ENCODE results near the gene KLHL10. TPM values are rescaled to one million over a fixed set of nuclear protein-coding genes. Genes with fewer than 3 reads are reported as not detected.

Gene KLHL10
- total RNA-seq, 2 experiments from 2014 or later: not detected

DNA sequence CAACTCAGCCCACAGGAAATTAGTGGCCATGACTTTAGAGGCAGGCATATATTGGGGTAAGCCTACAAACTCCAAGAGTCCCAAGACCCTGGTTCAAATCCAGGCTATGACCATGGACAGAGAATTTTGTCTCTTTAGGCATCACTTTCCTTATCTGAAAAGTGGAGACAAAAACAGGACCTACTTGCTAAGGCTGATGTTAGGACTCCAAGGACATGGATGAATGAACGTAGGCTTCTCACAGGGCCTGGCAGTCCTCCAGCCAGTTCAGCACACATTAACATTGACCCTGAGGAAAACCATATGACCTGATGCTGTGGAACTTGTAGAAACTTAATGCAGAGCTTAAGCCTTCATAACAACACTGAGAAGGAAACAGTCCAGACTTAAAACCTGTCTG is 23.4 kb upstream of the KLHL10 start:
- H3K79me2 ChIP-seq (ENCODE audit: insufficient read depth, low read depth, low read length): no peaks in the 10 kb centered on the region
- H3K9me3 ChIP-seq (ENCODE audit: low read length): no peaks in the 10 kb centered on the region
- no peak overlapping the region for H3K4me3 ChIP-seq (ENCODE audit: low read depth, low read length, poor library complexity, severe bottlenecking)
- peaks cover 9% of the 10 kb centered on the region for H3K4me1 ChIP-seq (ENCODE audit: insufficient read depth, low read length, poor library complexity, severe bottlenecking)
- no peak overlapping the region for H2AFZ ChIP-seq (ENCODE audit: low read length)
- TF ChIP-seq, protein P1, sequence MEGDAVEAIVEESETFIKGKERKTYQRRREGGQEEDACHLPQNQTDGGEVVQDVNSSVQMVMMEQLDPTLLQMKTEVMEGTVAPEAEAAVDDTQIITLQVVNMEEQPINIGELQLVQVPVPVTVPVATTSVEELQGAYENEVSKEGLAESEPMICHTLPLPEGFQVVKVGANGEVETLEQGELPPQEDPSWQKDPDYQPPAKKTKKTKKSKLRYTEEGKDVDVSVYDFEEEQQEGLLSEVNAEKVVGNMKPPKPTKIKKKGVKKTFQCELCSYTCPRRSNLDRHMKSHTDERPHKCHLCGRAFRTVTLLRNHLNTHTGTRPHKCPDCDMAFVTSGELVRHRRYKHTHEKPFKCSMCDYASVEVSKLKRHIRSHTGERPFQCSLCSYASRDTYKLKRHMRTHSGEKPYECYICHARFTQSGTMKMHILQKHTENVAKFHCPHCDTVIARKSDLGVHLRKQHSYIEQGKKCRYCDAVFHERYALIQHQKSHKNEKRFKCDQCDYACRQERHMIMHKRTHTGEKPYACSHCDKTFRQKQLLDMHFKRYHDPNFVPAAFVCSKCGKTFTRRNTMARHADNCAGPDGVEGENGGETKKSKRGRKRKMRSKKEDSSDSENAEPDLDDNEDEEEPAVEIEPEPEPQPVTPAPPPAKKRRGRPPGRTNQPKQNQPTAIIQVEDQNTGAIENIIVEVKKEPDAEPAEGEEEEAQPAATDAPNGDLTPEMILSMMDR (conservative IDR thresholded peaks at IDR 0.05; ENCODE audit: low read length): no peak
- intact Hi-C loops (cut with micrococcal nuclease; ENCODE audit: unreplicated experiment): no loop called here
- DNase-seq (ENCODE audit: low spot score): no peak
- H4K20me1 ChIP-seq (ENCODE audit: insufficient read depth, low read length): no peaks in the 10 kb centered on the region
- no peak overlapping the region for H3K4me2 ChIP-seq (ENCODE audit: low read length)
- no peak overlapping the region for H3K27ac ChIP-seq (ENCODE audit: low read depth, low read length, poor library complexity, severe bottlenecking)
- no peaks in the 10 kb centered on the region for H3K36me3 ChIP-seq (ENCODE audit: insufficient read depth, low read length)
- ChIA-PET CTCF (ENCODE audit: unreplicated experiment) (no interaction called here), POLR2A (no interaction called here)
- BruUV-seq (replicated peaks): no TSS peak
- H3K9me2 ChIP-seq (ENCODE audit: insufficient read depth, low read length): no peaks in the 10 kb centered on the region

DNA sequence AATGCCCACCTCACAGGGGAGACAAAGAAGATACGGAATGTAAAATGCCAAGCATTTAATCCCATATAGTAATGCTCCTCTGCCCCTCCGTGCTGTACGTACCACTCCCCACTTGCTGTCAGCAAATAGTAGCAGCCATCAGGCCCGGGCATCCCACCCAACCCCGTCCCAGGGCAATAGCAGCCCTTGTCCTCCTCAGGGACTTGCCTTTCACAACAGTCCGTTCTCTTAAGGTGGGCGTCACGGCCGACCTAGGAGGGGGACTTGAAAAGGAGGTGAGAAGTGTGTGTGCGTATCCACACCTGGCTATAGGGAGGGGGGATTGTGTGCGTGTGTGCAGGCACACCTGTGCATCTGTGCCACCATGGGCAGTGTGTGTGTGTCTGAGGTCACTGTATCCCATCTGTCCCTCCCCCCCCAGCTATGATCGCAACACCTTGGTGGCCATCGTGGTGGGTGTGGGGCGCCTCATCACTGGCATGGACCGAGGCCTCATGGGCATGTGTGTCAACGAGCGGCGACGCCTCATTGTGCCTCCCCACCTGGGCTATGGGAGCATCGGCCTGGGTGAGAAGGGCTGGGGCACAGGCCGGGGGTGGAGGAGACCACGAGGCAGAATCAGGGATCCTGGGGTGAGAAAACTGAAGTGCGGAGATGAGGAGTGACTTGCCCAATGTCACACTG is 20.8 kb upstream of the KLHL10 start:
- Histone ChIP-seq H3K4me1 (ENCODE audit: insufficient read depth, low read length, poor library complexity, severe bottlenecking) (peaks cover 9% of the 10 kb centered on the region), H3K4me3 (ENCODE audit: low read depth, low read length, poor library complexity, severe bottlenecking) (no peak overlapping the region), H3K27ac (ENCODE audit: low read depth, low read length, poor library complexity, severe bottlenecking) (no peak overlapping the region), H2AFZ (ENCODE audit: low read length) (no peak overlapping the region), H3K9me2 (ENCODE audit: insufficient read depth, low read length) (no peaks in the 10 kb centered on the region), H3K4me2 (ENCODE audit: low read length) (no peak overlapping the region), H3K9me3 (ENCODE audit: low read length) (no peaks in the 10 kb centered on the region), H3K79me2 (ENCODE audit: insufficient read depth, low read depth, low read length) (no peaks in the 10 kb centered on the region), H4K20me1 (ENCODE audit: insufficient read depth, low read length) (no peaks in the 10 kb centered on the region), H3K36me3 (ENCODE audit: insufficient read depth, low read length) (no peaks in the 10 kb centered on the region)
- DNase-seq (ENCODE audit: low spot score): no peak
- TF ChIP-seq EZH2phosphoT487 (IDR thresholded peaks at IDR 0.05; ENCODE audit: borderline replicate concordance, low read depth, low read length): no peak
- TF ChIP-seq, protein P1 (conservative IDR thresholded peaks at IDR 0.05; ENCODE audit: low read length): no peak
- ChIA-PET POLR2A (no interaction called here), CTCF (ENCODE audit: unreplicated experiment) (no interaction called here)
- intact Hi-C loops (cut with micrococcal nuclease; ENCODE audit: unreplicated experiment): no loop called here
- no TSS peak for BruUV-seq (replicated peaks)

DNA sequence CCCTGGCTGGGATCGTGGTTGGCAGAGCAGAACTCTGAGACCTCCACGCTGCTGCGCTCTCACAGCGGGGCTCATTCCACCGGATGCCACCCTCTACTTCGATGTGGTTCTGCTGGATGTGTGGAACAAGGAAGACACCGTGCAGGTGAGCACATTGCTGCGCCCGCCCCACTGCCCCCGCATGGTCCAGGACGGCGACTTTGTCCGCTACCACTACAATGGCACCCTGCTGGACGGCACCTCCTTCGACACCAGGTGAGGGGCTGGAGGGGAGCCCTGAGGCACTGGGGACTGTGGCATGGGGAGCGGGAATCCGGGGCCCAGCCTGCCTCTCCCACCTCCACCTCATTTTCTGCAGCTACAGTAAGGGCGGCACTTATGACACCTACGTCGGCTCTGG is 19.6 kb upstream of the KLHL10 start:
- POLR2A ChIA-PET: interaction anchor here (0.8 kb wide), 1 partner anchor 293 kb away, joined by 4 read pairs; no protein-coding TSS in a partner anchor
- H4K20me1 ChIP-seq (ENCODE audit: insufficient read depth, low read length): no peaks in the 10 kb centered on the region
- no peaks in the 10 kb centered on the region for H3K9me3 ChIP-seq (ENCODE audit: low read length)
- no peak overlapping the region for H3K4me2 ChIP-seq (ENCODE audit: low read length)
- CTCF ChIA-PET (ENCODE audit: unreplicated experiment): no interaction called here
- DNase-seq (ENCODE audit: low spot score): no peak
- H3K79me2 ChIP-seq (ENCODE audit: insufficient read depth, low read depth, low read length): no peaks in the 10 kb centered on the region
- no peaks in the 10 kb centered on the region for H3K4me1 ChIP-seq (ENCODE audit: insufficient read depth, low read length, poor library complexity, severe bottlenecking)
- no peaks in the 10 kb centered on the region for H3K9me2 ChIP-seq (ENCODE audit: insufficient read depth, low read length)
- intact Hi-C loops (cut with micrococcal nuclease; ENCODE audit: unreplicated experiment): no loop called here
- H3K4me3 ChIP-seq (ENCODE audit: low read depth, low read length, poor library complexity, severe bottlenecking): no peak overlapping the region
- TF ChIP-seq, protein P1 (conservative IDR thresholded peaks at IDR 0.05; ENCODE audit: low read length): no peak
- TF ChIP-seq EZH2phosphoT487 (IDR thresholded peaks at IDR 0.05; ENCODE audit: borderline replicate concordance, low read depth, low read length): no peak
- H2AFZ ChIP-seq (ENCODE audit: low read length): no peak overlapping the region
- H3K36me3 ChIP-seq (ENCODE audit: insufficient read depth, low read length): no peaks in the 10 kb centered on the region
- H3K27ac ChIP-seq (ENCODE audit: low read depth, low read length, poor library complexity, severe bottlenecking): no peak overlapping the region
- no TSS peak for BruUV-seq (replicated peaks)
